Head of caudate nucleus (tissue), 42 donors: ENCODE results near the gene ROPN1.
A peak's percentile ranks its signal among the peaks of the same experiment; 100 is the strongest.
"Not testable (repeated sequence)": the region's sequence is repeated elsewhere in the genome, so short reads cannot be mapped to it uniquely, and the experiment has no call there.

Experiments used
- DNase-seq, 42 donors: peaks; one replicate each; pipeline versions ENCODE4 v3.0.0 to v3.0.0-alpha.2; 2020 to 2021; ENCODE audit warnings: mixed read lengths in 7 of 42
- intact Hi-C: fragments of 100-400 bp; cut with DNase I; formaldehyde crosslinking; loops from one replicate; pipeline ENCODE4 v1.15.0; 2022

Gene ROPN1

DNA sequence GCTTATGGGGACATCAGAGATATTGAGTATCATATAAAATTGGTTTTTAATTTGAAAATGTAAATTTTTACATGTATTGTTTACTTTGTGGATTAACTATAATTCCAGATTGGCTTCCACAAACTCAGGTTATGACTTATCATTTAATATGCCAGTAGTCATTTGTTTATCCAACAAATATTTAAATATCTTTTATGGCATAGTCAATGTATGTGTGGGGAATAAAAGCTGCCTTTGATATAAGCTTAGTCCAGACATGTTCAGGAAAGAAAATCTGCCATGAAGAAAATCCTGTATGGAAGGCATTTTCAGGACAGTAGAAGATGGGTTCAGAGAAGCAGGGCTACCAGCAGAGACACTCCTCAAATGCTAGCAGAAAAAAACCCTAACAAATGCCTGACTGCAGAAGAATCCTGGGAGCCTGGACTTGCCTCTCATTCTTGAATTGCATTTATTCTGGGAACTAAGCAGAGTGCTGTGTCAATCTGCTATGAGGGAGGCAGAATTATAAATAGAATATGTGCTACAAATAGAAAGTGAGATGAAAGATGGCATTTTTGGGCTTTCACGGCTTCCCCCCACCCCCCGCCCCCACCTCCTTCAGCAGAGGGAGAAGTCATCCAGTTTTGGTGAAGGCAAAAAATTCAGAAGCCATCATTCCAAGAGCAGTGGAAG lies 10.6 kb upstream of the ROPN1 start:
- DNase-seq = peak in 8 of 42 donors; percentile 10 to 47 (median 17)
- intact Hi-C loops = not testable (repeated sequence)

- DNase-seq, intact Hi-C loops: not testable (repeated sequence)
These were observed 9.4 kb upstream of the ROPN1 start for GRCh38 chr3:124001366-124001765.

DNA sequence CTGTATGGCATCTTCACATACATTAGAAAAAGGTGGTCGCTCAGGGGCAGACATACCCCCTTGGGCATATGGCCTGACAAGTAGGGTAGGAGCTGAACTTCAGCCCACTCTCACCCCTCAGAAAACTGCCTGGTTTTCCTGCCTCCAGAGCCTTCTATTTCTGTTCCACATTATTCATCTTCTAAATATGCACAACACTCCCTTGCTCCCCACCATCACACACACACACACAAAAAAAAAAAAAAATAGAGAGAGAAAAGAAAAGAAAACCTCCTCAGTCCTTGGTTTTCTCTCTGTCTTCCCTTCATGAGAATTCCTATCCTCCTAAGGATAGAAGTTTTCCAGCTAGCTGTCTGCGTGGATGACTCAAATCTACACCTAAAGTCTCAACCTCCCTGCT lies 5.6 kb upstream of the ROPN1 start:
- DNase-seq = no peak
- intact Hi-C loops = no loop called here

GRCh38 chr3:123993818-123994217 lies 1.9 kb upstream of the ROPN1 start:
- intact Hi-C loops = no loop called here
- DNase-seq = no peak

DNA sequence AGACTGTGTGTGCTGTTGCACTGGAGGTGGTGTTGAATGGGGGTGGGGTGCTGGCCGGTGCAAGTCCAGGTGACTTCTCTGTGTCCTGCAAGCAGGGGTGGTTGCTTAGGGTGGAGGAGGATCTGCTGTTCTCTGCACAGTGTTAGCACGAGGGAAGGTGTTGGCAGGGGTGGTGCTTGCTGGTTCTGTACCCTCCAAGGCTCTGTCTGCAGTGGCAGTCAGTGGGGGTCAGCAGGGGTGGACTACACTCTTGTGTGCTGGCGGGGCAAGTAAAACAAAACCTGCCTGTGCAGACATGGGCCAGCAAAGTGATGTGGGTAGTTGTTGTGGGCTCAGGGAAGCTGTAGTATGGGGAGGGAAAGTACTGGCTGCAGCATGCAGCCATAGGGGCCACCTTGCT lies 5.5 kb downstream of the ROPN1 start:
- intact Hi-C loops = no loop called here
- no peak for DNase-seq

GRCh38 chr3:123984957-123985356 lies 7.0 kb downstream of the ROPN1 start:
- intact Hi-C loops = no loop called here
- DNase-seq = no peak

DNA sequence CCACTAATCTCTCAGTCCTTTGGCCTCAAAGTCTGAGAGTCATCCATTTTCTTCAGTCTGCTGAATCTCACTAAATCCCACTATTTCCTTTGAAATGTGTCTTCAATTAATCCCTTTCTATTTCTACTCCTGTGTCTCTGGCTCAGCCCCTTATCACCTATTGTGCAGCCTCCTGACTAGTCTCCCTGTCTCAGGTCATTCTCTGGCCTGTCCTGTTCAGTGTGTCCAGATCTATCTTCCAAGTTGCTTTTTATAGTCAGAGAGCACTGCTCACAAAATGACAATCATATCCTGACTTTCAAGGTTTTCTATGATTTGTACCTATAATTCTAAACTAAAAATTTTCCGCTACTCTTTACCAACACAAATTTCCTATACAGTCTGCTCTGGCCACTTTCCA lies 7.6 kb downstream of the ROPN1 start:
- intact Hi-C loops = no loop called here
- no peak for DNase-seq

DNA sequence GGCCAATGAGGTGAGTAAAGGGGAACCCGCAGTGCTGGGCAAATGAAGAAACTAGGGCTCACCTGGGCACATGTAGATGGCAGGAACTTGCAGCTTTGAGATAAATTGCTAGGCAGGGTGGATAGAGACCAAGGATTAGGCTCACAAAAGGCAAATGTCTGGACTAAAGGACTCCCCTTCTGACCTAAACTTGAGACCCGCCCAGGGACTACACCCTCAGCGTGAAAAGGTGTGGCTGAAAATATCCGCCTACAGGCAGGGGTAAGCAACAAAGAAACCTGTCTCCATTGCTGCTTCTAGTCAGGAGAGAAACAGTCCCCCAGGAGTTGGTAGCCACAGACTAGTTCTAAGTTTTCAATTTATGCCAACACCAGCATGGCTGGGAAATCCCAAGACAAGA lies 10.6 kb downstream of the ROPN1 start:
- DNase-seq, intact Hi-C loops: not testable (repeated sequence)

GRCh38 chr3:123980539-123980938 lies 11.4 kb downstream of the ROPN1 start:
- no peak for DNase-seq
- intact Hi-C loops = no loop called here

DNA sequence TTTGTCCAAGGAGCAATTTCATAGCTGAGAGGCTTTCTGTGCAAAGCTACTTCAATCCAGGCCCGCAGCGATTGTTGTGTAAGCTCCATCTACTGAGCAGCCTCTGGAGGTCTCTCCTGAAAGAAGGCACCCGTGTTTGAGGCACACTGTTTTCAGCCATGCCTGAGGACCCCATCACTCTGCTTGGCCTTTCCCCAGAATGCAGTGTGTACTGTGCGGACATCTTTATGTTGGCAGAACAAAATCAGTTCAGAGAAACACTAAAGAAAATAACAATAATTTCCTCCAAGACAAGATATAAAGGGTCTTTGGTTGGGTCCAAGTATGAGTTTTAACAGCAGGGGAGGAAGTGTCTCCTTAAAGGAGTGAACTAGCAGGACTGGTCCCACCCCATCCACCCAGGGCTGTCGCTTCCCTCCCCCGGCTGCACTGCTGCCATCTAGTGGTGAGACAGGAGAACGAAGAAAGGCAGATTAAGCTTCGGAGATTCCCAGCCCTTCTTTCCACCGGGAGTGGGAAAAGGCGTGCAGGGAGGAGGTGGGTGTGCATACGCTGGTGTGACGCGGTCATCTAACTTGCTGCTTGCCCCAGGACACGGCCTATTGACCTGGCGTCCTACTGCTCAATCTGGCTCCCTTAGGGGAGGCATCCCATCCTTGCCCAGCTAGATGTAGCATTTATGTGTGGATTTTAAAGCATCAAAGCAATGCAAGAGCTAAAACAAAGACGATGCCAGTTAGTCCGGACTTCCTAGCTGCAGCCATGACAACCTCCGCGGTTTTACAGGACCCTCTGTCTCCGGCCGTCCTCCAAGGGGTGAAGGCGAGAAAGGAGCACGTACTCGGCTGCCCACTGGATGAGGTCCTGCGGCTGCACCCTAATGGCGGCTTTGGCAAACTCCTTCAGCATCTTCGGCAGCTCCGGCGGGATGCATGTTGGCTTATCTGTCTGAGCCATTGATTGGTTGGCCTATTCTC lies 12.1 kb downstream of the ROPN1 start:
- intact Hi-C loops = not testable (repeated sequence)
- peak; percentile 40 to 87 (median 70) for DNase-seq

- DNase-seq, intact Hi-C loops: not testable (repeated sequence)
These were observed 15.0 kb downstream of the ROPN1 start for GRCh38 chr3:123976904-123977303.

GRCh38 chr3:123976181-123976898 lies 15.6 kb downstream of the ROPN1 start:
- intact Hi-C loops, DNase-seq: not testable (repeated sequence)

DNA sequence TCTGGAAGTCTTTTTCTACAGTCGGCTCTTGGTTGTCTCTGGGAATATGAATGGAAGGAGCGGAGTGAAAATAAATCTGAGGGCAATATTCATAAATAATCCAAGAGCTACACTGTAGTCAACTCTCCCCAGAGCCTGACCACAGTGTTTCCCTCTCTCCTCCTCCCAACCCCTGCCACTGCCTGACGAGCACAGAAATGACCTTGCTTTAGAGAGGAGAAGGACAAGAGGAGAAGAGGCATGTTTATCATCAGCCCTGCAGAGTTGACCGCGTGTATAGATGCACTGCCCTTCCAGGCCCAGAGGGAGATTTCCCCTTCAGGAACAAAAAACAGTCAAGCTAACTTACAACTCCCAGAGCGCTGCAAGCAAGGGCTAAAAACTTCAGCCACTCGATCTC lies 16.9 kb downstream of the ROPN1 start:
- DNase-seq, intact Hi-C loops: not testable (repeated sequence)

- DNase-seq = no peak
- intact Hi-C loops = no loop called here
These were observed 20.5 kb downstream of the ROPN1 start for GRCh38 chr3:123971406-123971805.

DNA sequence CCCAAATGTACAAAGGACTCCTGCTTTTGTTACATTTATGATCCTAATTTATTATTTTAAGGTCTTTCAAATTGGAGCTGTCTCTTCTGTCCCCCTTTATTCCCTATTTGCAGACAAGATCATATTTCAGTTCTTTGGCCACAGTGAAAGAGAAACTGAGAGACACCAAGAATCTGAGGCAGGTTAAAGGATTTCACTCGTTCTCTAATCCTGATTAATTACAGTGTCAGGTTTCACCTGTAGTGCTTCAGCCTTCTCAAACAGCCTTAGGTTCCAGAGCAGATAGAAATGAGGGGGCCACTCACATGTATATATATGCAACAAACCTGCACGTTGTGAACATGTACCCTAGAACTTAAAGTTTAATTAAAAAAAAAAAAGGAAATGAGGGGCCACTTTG lies 24.7 kb downstream of the ROPN1 start:
- intact Hi-C loops, DNase-seq: not testable (repeated sequence)

DNA sequence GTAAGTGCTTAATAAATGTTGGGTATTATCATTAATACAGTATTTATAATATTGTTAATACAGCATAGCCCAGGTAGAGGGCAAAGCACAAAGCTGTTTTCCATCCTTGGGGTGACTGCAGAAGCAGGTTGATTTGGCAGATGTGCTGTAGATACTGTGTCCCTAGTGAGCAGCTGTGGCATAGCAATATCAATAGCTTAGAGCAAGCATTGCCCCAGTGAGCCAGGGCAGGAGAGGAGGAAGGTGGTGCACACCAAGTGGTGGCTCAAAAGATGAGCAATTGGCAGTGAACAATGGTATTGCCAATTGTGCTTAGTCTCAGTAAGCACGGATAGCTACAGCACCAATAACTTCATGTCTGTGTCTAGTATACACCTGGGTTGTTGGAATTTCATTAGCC lies 25.1 kb downstream of the ROPN1 start:
- intact Hi-C loops, DNase-seq: not testable (repeated sequence)

DNA sequence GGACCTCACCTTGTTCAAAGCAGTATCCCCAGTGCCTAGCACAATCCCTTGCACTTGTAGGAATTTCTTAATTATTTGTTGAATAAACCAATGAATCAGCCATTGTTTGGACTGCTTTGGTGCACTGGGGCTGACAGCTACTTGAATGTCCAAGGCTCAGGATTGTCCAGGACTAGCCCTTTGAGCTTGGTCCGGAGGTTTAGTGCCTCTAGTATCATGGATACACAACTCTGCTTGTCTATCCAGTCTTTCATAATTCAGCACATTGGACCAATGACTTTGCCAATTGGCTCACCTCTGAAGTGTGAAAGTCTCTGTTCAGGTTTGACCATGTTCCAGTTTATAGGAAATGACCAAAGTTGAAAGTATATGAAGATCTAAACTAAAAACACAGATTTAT lies 27.1 kb downstream of the ROPN1 start:
- intact Hi-C loops, DNase-seq: not testable (repeated sequence)

DNA sequence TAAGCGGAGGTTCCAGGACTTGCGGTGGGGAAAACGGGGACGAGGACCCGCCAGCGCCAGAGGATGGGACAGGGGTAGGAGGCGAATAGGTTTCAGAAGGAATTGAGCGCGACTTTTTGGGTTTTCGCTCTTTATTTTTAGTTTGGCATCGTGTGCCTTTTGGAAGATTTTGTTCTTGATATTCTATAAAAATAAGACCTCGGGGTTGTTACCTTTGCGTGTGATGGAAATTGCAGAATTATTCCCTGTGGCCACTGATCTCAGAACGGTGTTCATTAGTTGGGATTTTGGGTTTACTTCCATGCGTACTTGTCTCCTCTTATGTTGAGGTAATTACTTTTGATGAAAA lies 30.4 kb downstream of the ROPN1 start:
- intact Hi-C loops = no loop called here
- no peak for DNase-seq

- intact Hi-C loops = no loop called here
- peak; percentile 79 to 97 (median 91) for DNase-seq
These were observed 31.0 kb downstream of the ROPN1 start, which contains the start of gene CCDC14 for GRCh38 chr3:123960781-123961507. TSS of gene CCDC14 (minus strand) at chr3:123961229. CDS start at chr3:123961173, 56 bp downstream.
